HG03558 (cell line): ENCODE measurements around the gene STRN3.

Experiments
- ATAC-seq: cut with Tn5 transposase; IDR thresholded peaks from one replicate; pipeline ENCODE4 v1.9.1; 2021; ENCODE audit warnings: moderate number of reproducible peaks; ENCODE audit not compliant: unreplicated experiment; ENCODE audit errors: extremely low read depth

Gene STRN3

DNA sequence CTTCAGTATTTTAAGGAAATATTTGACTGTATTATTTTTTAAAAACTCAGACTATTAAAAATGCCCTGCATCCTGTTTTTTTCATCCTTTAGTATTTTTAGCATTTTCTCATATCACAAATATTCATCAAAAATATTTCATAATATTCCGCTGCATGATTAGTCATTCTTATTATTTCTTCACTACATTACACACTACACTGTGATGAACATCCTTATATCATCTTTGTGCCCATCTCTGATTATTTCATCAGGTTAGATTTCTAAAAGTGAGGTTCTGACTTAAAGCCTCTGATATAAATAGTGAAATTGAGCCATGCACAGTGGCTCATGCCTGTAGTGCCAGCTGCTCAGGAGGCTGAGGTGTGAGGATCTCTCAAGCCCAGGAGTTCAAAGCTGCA is 143.7 kb downstream of the STRN3 start:
- ATAC-seq, result no peak

DNA sequence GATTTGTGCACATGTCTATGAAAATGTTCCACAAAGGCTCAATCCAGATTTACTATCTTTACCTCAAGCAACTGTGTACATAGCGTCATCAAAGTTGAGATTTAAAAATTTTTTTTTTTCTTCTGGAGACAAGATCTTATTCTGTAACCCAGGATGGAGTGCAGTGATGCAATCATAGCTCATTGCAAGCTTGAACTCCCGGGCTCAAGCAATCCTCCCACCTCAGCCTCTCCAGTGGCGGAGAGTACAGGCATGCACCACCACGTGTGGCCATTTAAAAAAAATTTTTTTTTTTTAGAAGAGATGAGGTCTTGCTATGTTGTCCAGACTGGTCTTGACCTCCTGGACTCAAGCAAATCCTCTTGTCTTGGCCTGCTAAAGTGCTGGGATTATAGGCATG is 149.5 kb downstream of the STRN3 start:
- ATAC-seq, result no peak

- no peak for ATAC-seq
Measured at GRCh38 chr14:30875788-30876053, 150.5 kb downstream of the STRN3 start.

DNA sequence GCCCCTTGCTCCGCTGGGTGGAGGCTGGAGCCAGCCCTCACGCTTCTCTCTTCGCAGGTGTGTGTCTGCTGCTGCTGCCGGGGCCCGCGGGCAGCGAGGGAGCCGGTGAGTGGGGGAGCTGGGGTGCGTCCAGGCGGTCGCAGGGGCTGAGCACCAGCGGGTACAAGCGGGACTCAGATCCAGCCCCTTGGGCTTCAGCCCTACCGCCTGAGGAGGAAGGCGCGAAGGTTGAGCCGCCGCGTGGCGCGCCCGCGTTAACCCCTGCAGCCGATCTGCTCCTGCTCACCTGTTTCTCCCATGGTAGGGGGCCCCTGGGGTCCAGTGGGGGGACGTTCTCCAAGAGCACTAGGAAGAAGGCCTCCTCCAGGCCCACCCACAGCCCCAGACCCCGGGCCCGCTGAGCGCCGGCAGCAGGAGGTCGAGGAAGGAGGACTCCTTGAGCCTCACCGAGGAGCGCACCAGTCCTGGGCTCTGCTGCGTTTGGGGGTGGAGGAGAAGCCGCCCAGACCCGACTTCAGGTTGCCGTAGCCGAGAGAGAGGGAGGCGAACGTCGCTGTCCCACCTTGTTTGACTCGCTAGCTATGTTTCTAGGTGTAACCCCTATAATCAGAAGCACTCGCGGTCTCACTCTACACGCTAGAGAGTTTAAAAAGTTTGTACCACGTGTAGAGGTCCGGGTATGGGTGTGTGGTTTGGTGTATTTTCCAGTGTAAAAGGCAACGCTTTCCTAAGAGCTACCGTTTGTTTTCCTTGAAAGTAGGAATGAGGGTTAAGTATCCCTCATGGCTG is 151.0 kb downstream of the STRN3 start:
- ATAC-seq, result no peak

- peak; percentile 71 for ATAC-seq
Measured at GRCh38 chr14:30874120-30874998, 151.8 kb downstream of the STRN3 start, which contains the start of gene COCH. Gene COCH (plus strand): TSS chr14:30874559. CDS start chr14:30874939, 380 bp downstream.

DNA sequence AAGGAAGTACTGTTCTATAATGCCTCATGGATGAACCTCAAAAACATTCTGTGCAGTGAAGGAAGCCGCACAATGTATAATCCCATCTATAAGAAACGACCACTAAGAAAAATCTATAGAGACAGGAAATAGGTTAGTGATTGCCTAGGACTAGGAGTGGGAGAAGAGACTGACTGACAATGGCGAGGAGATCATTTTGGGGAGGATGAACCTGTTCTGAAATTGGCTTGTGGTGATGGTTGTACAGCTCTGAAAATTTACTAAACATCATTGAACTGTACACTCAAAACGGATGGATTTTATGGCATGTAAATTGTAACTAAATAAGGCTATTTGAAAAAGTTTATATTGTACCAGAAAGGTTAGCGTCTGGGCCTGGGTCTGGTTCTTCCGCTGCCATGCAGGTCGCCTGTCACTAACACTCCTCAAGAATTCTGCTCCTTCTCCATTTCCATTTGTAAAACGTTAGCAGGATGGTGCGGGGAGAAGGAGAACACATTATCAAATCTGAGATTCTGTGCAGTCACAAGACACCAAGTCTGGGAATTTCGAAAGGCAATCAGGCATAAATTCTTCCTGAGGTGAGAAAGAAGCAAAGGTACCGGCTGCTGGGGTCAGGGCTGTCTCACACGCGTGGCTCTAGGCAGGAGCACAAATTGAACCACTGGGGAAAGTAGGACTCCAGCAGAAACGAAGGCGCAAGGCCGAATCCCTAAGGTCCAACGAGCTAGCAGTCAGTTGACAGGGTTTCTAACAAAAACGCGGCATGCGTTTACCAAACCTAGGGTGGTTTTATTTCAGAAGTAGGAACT is 152.7 kb downstream of the STRN3 start:
- ATAC-seq, result no peak

- no peak for ATAC-seq
Measured at GRCh38 chr14:30872602-30873001, 153.6 kb downstream of the STRN3 start.

DNA sequence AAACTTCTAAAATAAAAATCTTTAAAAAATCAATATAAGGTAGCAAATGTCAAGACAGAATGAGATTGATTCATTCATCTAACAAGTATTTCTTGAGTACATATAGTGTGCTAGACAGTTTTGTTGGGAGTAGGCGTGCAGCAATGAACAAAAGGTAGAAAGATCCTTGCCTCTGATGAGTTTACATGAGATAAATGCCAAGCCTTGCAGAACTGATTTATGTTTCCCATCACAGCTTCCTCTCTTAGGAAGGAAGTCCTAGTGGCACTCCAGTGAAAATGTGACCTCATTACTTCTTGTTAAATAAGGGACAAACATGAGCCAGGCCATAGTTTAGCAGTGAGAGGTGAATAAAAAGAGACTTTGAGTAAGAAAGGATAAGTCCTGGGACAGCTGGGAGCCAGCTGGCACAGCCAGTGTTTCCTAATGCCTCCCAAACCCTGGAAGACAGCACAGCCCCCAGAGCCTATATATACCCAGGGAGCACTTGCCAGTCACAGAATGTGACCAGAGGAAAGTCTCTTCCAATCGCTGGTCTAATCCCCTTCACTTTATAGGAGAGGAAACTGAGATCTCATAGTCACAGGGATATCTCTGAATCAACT is 156.5 kb downstream of the STRN3 start:
- ATAC-seq, result no peak

DNA sequence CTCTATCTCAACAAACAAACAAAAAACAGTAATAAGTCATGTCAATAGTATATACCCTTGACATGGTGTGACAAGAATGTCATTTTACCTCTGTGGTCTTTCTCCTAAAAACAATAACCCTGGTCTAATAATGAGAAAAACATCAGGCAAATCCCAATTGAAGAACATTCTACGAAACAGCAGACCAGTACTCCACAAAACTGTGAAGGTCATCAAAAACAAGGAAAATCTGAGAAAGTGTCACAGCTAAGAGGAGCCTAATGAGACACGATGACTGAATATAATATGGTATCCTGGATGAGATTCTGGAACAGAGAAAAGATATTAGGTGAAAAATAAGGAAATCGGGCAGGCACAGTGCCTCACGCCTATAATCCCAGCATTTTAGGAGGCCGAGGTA is 157.4 kb downstream of the STRN3 start:
- no peak for ATAC-seq

GRCh38 chr14:30864934-30865333 is 161.2 kb downstream of the STRN3 start:
- no peak for ATAC-seq

DNA sequence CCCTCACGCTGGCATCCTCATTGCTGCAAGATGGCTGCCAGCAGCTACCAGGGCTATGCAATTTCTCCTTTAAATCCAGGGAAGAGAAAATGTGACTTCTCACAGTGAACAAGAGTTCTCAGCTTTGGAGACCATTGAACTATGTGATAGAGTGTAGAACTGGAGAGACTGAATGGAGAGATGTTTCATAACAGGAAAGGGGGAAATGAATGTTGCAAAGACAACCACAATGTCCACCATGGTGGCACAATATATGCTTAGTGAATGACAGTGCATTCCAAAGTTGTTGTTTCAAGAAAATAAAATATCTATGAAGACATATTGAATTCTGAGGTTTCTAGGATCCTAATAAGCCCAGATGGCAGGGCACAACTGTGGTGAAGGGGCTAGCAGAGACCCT is 165.0 kb downstream of the STRN3 start:
- no peak for ATAC-seq

GRCh38 chr14:30855345-30856037 is 170.7 kb downstream of the STRN3 start:
- ATAC-seq, result peak; percentile 28

- peak; percentile 28 for ATAC-seq
Measured at GRCh38 chr14:30854492-30854891, 171.7 kb downstream of the STRN3 start.

DNA sequence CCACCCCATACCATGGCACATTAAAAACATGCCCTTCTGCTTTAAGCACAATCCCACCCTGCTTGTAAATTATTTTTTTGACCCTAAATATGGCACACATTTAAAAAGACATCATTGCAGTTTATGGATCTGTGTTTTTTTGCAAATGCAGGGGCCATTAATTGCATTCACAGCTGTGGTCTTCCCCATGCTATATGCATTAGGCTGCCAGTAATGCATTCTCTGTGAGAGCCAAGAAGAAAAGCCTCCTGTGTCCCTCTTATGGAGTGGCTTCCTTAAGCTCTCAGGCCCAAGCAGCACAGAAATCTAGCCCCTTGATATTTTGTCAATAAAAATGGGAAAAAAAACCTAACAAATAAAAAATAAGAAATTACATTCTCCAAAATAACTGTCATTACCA is 172.2 kb downstream of the STRN3 start:
- ATAC-seq, result no peak

GRCh38 chr14:30849983-30850382 is 176.2 kb downstream of the STRN3 start:
- ATAC-seq, result no peak

DNA sequence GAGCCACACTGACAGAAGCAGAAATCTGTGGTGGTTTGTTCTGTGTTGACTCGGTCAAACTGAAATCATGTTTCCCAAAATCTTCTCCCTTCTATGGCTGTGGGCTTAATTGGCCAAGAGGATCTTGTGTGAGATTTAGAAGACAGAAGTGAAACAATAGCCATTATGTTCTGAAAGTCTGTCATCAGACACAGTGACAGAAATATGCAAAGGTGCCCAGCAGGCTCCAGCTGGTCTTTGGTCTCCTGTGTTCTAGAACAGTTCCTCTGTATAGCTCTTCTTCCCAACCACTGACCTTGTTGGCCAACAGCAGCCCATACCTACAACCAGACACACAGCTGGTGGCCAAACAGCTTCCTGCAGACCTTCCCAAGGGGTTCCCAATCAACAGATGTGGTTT is 176.8 kb downstream of the STRN3 start:
- ATAC-seq, result peak; percentile 82

- ATAC-seq, result no peak
Measured at GRCh38 chr14:30848449-30849240, 177.5 kb downstream of the STRN3 start.
